AG09309 (cell line): ENCODE data around the gene STUM.

Source experiments
- DNase-seq: peaks from one replicate; pipeline ENCODE4 v3.0.0-alpha.2; 2010; ENCODE audit warnings: low read depth
- H3K4me3 ChIP-seq: 2 replicates; pipeline ENCODE4 v1.5.1; 2011; ENCODE audit warnings: mild to moderate bottlenecking, low read depth, low read length, moderate library complexity; ENCODE audit not compliant: control insufficient read depth
- TF ChIP-seq, protein P1 (sequence below): IDR thresholded peaks from 2 replicates; pipeline ENCODE4 v1.5.1; 2011; ENCODE audit warnings: mild to moderate bottlenecking, low read depth, low read length, inconsistent platforms; ENCODE audit not compliant: insufficient read depth, control insufficient read depth; ENCODE audit errors: missing control alignments

The STUM gene

GRCh38 chr1:226627924-226628611 lies 79.5 kb downstream of the STUM start:
- no peak for DNase-seq
- TF ChIP-seq, protein P1, sequence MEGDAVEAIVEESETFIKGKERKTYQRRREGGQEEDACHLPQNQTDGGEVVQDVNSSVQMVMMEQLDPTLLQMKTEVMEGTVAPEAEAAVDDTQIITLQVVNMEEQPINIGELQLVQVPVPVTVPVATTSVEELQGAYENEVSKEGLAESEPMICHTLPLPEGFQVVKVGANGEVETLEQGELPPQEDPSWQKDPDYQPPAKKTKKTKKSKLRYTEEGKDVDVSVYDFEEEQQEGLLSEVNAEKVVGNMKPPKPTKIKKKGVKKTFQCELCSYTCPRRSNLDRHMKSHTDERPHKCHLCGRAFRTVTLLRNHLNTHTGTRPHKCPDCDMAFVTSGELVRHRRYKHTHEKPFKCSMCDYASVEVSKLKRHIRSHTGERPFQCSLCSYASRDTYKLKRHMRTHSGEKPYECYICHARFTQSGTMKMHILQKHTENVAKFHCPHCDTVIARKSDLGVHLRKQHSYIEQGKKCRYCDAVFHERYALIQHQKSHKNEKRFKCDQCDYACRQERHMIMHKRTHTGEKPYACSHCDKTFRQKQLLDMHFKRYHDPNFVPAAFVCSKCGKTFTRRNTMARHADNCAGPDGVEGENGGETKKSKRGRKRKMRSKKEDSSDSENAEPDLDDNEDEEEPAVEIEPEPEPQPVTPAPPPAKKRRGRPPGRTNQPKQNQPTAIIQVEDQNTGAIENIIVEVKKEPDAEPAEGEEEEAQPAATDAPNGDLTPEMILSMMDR, result no peak
- no peak overlapping the region for H3K4me3 ChIP-seq

DNA sequence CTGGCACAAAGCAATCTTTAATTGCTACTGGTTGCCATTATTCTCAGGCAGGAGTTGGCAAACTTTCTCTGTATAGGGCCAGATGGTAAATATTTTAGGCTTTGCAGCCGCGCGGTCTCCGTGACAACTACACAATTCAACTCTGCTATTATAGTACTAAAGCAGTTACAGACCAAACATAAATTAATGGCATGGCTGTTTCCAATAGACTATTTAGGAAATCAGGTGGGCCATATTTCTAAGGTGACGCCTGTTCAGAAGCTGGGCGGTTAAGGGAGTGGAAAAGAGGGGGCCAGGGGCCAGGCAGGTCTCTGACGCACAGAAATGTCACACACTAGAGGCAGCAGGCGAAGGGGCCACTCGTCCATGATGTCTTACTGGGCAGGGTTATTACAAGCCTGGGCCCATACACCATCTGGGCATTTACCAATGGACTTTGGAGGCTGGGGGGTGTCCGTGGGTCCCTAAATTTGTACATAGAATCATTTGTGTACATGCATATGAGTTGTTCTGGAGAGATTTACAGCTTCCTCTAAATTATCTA lies 80.1 kb downstream of the STUM start:
- TF ChIP-seq, protein P1, result no peak
- H3K4me3 ChIP-seq, result no peak overlapping the region
- DNase-seq, result no peak

DNA sequence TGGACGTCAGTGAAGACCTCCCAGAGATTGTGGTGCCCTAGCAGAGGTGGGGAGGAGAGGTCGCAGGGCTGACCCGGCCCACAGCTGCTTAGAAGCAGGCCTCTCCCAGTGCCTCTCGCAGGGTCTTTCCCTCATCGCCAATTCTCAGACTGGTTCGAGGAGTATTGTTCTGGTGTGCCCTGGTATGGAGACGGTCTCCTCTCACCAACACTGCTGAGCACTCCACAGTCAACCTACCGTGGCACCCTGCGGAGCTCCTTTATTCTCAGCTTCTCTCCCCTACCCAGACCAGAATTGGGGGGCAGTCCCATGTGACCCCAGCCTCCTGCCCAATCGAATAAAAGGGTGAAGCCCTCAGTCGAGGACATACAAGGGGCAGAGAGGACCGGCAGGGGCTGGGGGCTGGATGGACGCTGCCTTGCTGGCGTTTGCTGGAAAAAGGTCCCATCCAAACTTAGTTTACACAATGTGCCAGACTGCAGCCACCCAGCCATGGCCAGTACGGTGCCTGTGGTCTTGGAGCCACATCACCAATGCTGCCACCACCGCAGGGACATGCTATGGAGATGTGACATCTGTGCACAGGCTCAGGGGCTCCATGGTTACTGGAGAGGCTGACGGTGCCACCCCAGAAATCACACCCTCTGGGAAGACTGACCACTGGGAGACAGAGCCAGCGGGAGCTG lies 80.8 kb downstream of the STUM start:
- no peak for DNase-seq
- H3K4me3 ChIP-seq, result no peak overlapping the region
- TF ChIP-seq, protein P1, result no peak

DNA sequence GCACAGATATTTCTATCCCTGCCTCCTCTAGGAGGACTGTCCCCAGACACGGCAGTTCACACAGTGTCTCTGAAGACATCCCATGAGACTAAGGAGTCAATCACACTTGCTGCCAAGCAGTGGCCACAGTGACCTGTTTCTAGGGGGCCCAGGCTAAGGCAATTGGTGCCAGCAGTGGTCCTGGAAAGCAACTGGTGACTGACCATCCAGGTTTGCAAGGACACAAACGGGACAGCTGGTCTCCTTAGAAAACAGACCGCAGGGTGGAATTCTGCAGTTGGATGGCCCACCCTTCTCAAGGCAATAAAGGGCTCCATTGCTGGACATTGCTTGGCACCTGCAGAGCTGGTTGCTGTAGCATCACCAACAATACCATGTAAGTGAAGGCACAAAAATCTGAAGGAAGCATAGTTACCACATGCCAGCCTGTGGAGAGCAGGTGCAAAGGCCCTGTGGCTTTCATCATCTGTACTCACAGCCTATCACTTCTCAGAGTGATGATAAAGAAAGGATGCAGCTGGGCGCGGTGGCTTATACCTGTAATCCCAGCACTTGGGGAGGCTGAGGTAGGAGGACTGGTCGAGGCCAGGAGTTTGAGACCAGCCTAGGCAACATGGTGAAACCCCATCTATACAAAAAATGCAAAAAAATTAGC lies 81.5 kb downstream of the STUM start:
- TF ChIP-seq, protein P1, result no peak
- DNase-seq, result no peak
- no peak overlapping the region for H3K4me3 ChIP-seq

- TF ChIP-seq, protein P1, result no peak
- H3K4me3 ChIP-seq, result no peak overlapping the region
- DNase-seq, result no peak
Measured at GRCh38 chr1:226630592-226630991, 82.0 kb downstream of the STUM start.

- no peak overlapping the region for H3K4me3 ChIP-seq
- no peak for DNase-seq
- TF ChIP-seq, protein P1, result no peak
Measured at GRCh38 chr1:226631229-226632000, 82.9 kb downstream of the STUM start.
